ENCODE measurements around the gene VAPB.

VAPB gene

GRCh38 chr20:58428364-58428763 lies 39.3 kb downstream of the VAPB start:
- no peaks in the 10 kb centered on the region; the same call in 1 of the 2 replicates for H3K36me3 ChIP-seq (ENCODE audit: insufficient read depth, low read depth, low read length)

GRCh38 chr20:58429303-58429702 lies 40.3 kb downstream of the VAPB start:
- Histone ChIP-seq H3K36me3 (ENCODE audit: insufficient read depth, low read depth, low read length) (no peaks in the 10 kb centered on the region; the same call in 1 of the 2 replicates), H3K9me3 (ENCODE audit: insufficient read depth, low read depth, low read length) (peaks cover 13% of the 10 kb centered on the region; the same call in 1 of the 2 replicates), H3K4me1 (ENCODE audit: insufficient read depth, low read length) (peaks cover 10% of the 10 kb centered on the region), H3K9ac (ENCODE audit: low read depth, low read length) (no peak overlapping the region), H3K27me3 (ENCODE audit: insufficient read depth, low read length) (no peaks in the 10 kb centered on the region), H3K4me3 (ENCODE audit: low read length) (no peak overlapping the region), H3K27ac (ENCODE audit: low read length) (no peak overlapping the region)

More at GRCh38 chr20:58428364-58428763, 39.3 kb downstream of the VAPB start:
- H3K27ac ChIP-seq (ENCODE audit: low read length) = no peak overlapping the region
- peaks cover 13% of the 10 kb centered on the region; the same call in 1 of the 2 replicates for H3K9me3 ChIP-seq (ENCODE audit: insufficient read depth, low read depth, low read length)
- H3K9ac ChIP-seq (ENCODE audit: low read depth, low read length) = no peak overlapping the region
- peaks cover 16% of the 10 kb centered on the region for H3K4me1 ChIP-seq (ENCODE audit: insufficient read depth, low read length)
- no peak overlapping the region for H3K4me3 ChIP-seq (ENCODE audit: low read length)
- H3K27me3 ChIP-seq (ENCODE audit: insufficient read depth, low read length) = no peaks in the 10 kb centered on the region

- Histone ChIP-seq H3K9me3 (ENCODE audit: insufficient read depth, low read depth, low read length) (peaks cover 12% of the 10 kb centered on the region; the same call in 1 of the 2 replicates), H3K27ac (ENCODE audit: low read length) (no peak overlapping the region), H3K27me3 (ENCODE audit: insufficient read depth, low read length) (no peaks in the 10 kb centered on the region), H3K4me1 (ENCODE audit: insufficient read depth, low read length) (peaks cover 19% of the 10 kb centered on the region), H3K36me3 (ENCODE audit: insufficient read depth, low read depth, low read length) (no peaks in the 10 kb centered on the region; the same call in 1 of the 2 replicates), H3K9ac (ENCODE audit: low read depth, low read length) (no peak overlapping the region), H3K4me3 (ENCODE audit: low read length) (no peak overlapping the region)
Measured at GRCh38 chr20:58431134-58431533, 42.1 kb downstream of the VAPB start.

- Histone ChIP-seq H3K36me3 (ENCODE audit: insufficient read depth, low read depth, low read length) (no peaks in the 10 kb centered on the region; the same call in 1 of the 2 replicates), H3K4me3 (ENCODE audit: low read length) (no peak overlapping the region), H3K27ac (ENCODE audit: low read length) (no peak overlapping the region), H3K4me1 (ENCODE audit: insufficient read depth, low read length) (peaks cover 19% of the 10 kb centered on the region), H3K9me3 (ENCODE audit: insufficient read depth, low read depth, low read length) (peaks cover under 1% of the 10 kb centered on the region; the same call in 1 of the 2 replicates), H3K27me3 (ENCODE audit: insufficient read depth, low read length) (no peaks in the 10 kb centered on the region), H3K9ac (ENCODE audit: low read depth, low read length) (no peak overlapping the region)
Measured at GRCh38 chr20:58432186-58432954, 43.3 kb downstream of the VAPB start.

GRCh38 chr20:58433029-58433647 lies 44.1 kb downstream of the VAPB start:
- Histone ChIP-seq H3K27me3 (ENCODE audit: insufficient read depth, low read length) (no peaks in the 10 kb centered on the region), H3K36me3 (ENCODE audit: insufficient read depth, low read depth, low read length) (no peaks in the 10 kb centered on the region; the same call in 1 of the 2 replicates), H3K4me1 (ENCODE audit: insufficient read depth, low read length) (peaks cover 19% of the 10 kb centered on the region), H3K9me3 (ENCODE audit: insufficient read depth, low read depth, low read length) (no peaks in the 10 kb centered on the region), H3K4me3 (ENCODE audit: low read length) (no peak overlapping the region), H3K27ac (ENCODE audit: low read length) (no peak overlapping the region), H3K9ac (ENCODE audit: low read depth, low read length) (no peak overlapping the region)

- Histone ChIP-seq H3K27me3 (ENCODE audit: insufficient read depth, low read length) (no peaks in the 10 kb centered on the region), H3K9me3 (ENCODE audit: insufficient read depth, low read depth, low read length) (no peaks in the 10 kb centered on the region), H3K36me3 (ENCODE audit: insufficient read depth, low read depth, low read length) (no peaks in the 10 kb centered on the region), H3K4me1 (ENCODE audit: insufficient read depth, low read length) (peaks cover 23% of the 10 kb centered on the region), H3K4me3 (ENCODE audit: low read length) (no peak overlapping the region), H3K27ac (ENCODE audit: low read length) (no peak overlapping the region), H3K9ac (ENCODE audit: low read depth, low read length) (no peak overlapping the region)
Measured at GRCh38 chr20:58433759-58434158, 44.7 kb downstream of the VAPB start.

GRCh38 chr20:58434326-58434725 lies 45.3 kb downstream of the VAPB start:
- Histone ChIP-seq H3K36me3 (ENCODE audit: insufficient read depth, low read depth, low read length) (no peaks in the 10 kb centered on the region), H3K4me1 (ENCODE audit: insufficient read depth, low read length) (peaks cover 28% of the 10 kb centered on the region), H3K4me3 (ENCODE audit: low read length) (no peak overlapping the region), H3K9me3 (ENCODE audit: insufficient read depth, low read depth, low read length) (no peaks in the 10 kb centered on the region), H3K27me3 (ENCODE audit: insufficient read depth, low read length) (no peaks in the 10 kb centered on the region), H3K9ac (ENCODE audit: low read depth, low read length) (no peak overlapping the region), H3K27ac (ENCODE audit: low read length) (no peak overlapping the region)

- H3K9me3 ChIP-seq (ENCODE audit: insufficient read depth, low read depth, low read length) = no peaks in the 10 kb centered on the region
- no peak overlapping the region for H3K27ac ChIP-seq (ENCODE audit: low read length)
- peaks cover 28% of the 10 kb centered on the region for H3K4me1 ChIP-seq (ENCODE audit: insufficient read depth, low read length)
- no peak overlapping the region for H3K9ac ChIP-seq (ENCODE audit: low read depth, low read length)
- no peak overlapping the region for H3K4me3 ChIP-seq (ENCODE audit: low read length)
- H3K27me3 ChIP-seq (ENCODE audit: insufficient read depth, low read length) = no peaks in the 10 kb centered on the region
- no peaks in the 10 kb centered on the region for H3K36me3 ChIP-seq (ENCODE audit: insufficient read depth, low read depth, low read length)
Measured at GRCh38 chr20:58435237-58435636, 46.2 kb downstream of the VAPB start.

- H3K36me3 ChIP-seq (ENCODE audit: insufficient read depth, low read depth, low read length) = peaks cover 5% of the 10 kb centered on the region; the same call in 1 of the 2 replicates
- no peak overlapping the region for H3K27ac ChIP-seq (ENCODE audit: low read length)
- no peak overlapping the region for H3K9ac ChIP-seq (ENCODE audit: low read depth, low read length)
- H3K4me1 ChIP-seq (ENCODE audit: insufficient read depth, low read length) = peaks cover 31% of the 10 kb centered on the region
- H3K27me3 ChIP-seq (ENCODE audit: insufficient read depth, low read length) = no peaks in the 10 kb centered on the region
- H3K9me3 ChIP-seq (ENCODE audit: insufficient read depth, low read depth, low read length) = no peaks in the 10 kb centered on the region
- H3K4me3 ChIP-seq (ENCODE audit: low read length) = no peak overlapping the region
Measured at GRCh38 chr20:58436868-58437645, 48.0 kb downstream of the VAPB start.

GRCh38 chr20:58438970-58439808 lies 50.2 kb downstream of the VAPB start:
- Histone ChIP-seq H3K4me3 (ENCODE audit: low read length) (no peak overlapping the region), H3K36me3 (ENCODE audit: insufficient read depth, low read depth, low read length) (peaks cover 10% of the 10 kb centered on the region), H3K4me1 (ENCODE audit: insufficient read depth, low read length) (peaks cover 32% of the 10 kb centered on the region), H3K9ac (ENCODE audit: low read depth, low read length) (no peak overlapping the region), H3K27ac (ENCODE audit: low read length) (no peak overlapping the region), H3K9me3 (ENCODE audit: insufficient read depth, low read depth, low read length) (no peaks in the 10 kb centered on the region), H3K27me3 (ENCODE audit: insufficient read depth, low read length) (no peaks in the 10 kb centered on the region)
